ENCODE measurements around the gene KLHL1. TPM values are rescaled to one million over a fixed set of nuclear protein-coding genes. Genes with fewer than 3 reads are reported as not detected.

KLHL1 gene
- total and polyA plus RNA-seq, 4 donors = not detected

GRCh38 chr13:70107125-70107497, 1.1 kb downstream of the KLHL1 start:
- DNase-seq (ENCODE audit: low spot score) = no peak
- WGBS = 29% methylated on average over 9 of the region's 9 CpGs

More at GRCh38 chr13:70107125-70107497, 1.1 kb downstream of the KLHL1 start:
- Histone ChIP-seq H3K36me3 (ENCODE audit: control insufficient read depth in 4 of 4, insufficient read depth in 3 of 4, low read depth in 1 of 4, low read length in 3 of 4) (no peaks in the 10 kb centered on the region), H3K27ac (ENCODE audit: low read depth in 1 of 2, low read length in 2 of 2) (no peak overlapping the region), H3K4me3 (ENCODE audit: low read depth in 1 of 3, low read length in 3 of 3) (no peak overlapping the region), H3K4me1 (ENCODE audit: control insufficient read depth in 4 of 4, insufficient read depth in 4 of 4, low read length in 3 of 4) (peaks cover 0 to 1% (median 0%) of the 10 kb centered on the region in 4 donors), H3K27me3 (ENCODE audit: control insufficient read depth in 4 of 4, insufficient read depth in 4 of 4, low read length in 3 of 4) (peaks cover 0 to 3% (median 0%) of the 10 kb centered on the region in 4 donors), H3K9me3 (ENCODE audit: control insufficient read depth in 4 of 4, low read length in 3 of 4) (no peaks in the 10 kb centered on the region), H3K9ac (ENCODE audit: low read depth in 1 of 2, low read length in 2 of 2) (no peak overlapping the region)
- TF ChIP-seq JUND (IDR thresholded peaks at IDR 0.05) (no peak), MAX (IDR thresholded peaks at IDR 0.05) (no peak), FOXA2 (IDR thresholded peaks at IDR 0.05) (no peak), SP1 (IDR thresholded peaks at IDR 0.05) (no peak), ATF3 (IDR thresholded peaks at IDR 0.05) (no peak), CTCF (IDR thresholded peaks at IDR 0.05; ENCODE audit: low read depth, low read length, missing input control) (no peak), GABPA (IDR thresholded peaks at IDR 0.05 in 1 of 2, conservative IDR thresholded peaks at IDR 0.05 in 1 of 2) (no peak), EGR1 (IDR thresholded peaks at IDR 0.05; ENCODE audit: low read depth in 2 of 2) (no peak), NR2F2 (IDR thresholded peaks at IDR 0.05) (no peak), YY1 (IDR thresholded peaks at IDR 0.05) (no peak), RAD21 (IDR thresholded peaks at IDR 0.05) (no peak), TAF1 (conservative IDR thresholded peaks at IDR 0.05) (no peak), HNF4A (conservative IDR thresholded peaks at IDR 0.05) (no peak), HNF4G (IDR thresholded peaks at IDR 0.05) (no peak), RXRA (IDR thresholded peaks at IDR 0.05) (no peak)
- TF ChIP-seq, protein P1, sequence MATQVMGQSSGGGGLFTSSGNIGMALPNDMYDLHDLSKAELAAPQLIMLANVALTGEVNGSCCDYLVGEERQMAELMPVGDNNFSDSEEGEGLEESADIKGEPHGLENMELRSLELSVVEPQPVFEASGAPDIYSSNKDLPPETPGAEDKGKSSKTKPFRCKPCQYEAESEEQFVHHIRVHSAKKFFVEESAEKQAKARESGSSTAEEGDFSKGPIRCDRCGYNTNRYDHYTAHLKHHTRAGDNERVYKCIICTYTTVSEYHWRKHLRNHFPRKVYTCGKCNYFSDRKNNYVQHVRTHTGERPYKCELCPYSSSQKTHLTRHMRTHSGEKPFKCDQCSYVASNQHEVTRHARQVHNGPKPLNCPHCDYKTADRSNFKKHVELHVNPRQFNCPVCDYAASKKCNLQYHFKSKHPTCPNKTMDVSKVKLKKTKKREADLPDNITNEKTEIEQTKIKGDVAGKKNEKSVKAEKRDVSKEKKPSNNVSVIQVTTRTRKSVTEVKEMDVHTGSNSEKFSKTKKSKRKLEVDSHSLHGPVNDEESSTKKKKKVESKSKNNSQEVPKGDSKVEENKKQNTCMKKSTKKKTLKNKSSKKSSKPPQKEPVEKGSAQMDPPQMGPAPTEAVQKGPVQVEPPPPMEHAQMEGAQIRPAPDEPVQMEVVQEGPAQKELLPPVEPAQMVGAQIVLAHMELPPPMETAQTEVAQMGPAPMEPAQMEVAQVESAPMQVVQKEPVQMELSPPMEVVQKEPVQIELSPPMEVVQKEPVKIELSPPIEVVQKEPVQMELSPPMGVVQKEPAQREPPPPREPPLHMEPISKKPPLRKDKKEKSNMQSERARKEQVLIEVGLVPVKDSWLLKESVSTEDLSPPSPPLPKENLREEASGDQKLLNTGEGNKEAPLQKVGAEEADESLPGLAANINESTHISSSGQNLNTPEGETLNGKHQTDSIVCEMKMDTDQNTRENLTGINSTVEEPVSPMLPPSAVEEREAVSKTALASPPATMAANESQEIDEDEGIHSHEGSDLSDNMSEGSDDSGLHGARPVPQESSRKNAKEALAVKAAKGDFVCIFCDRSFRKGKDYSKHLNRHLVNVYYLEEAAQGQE (IDR thresholded peaks at IDR 0.05) = no peak
- TF ChIP-seq, protein P2, sequence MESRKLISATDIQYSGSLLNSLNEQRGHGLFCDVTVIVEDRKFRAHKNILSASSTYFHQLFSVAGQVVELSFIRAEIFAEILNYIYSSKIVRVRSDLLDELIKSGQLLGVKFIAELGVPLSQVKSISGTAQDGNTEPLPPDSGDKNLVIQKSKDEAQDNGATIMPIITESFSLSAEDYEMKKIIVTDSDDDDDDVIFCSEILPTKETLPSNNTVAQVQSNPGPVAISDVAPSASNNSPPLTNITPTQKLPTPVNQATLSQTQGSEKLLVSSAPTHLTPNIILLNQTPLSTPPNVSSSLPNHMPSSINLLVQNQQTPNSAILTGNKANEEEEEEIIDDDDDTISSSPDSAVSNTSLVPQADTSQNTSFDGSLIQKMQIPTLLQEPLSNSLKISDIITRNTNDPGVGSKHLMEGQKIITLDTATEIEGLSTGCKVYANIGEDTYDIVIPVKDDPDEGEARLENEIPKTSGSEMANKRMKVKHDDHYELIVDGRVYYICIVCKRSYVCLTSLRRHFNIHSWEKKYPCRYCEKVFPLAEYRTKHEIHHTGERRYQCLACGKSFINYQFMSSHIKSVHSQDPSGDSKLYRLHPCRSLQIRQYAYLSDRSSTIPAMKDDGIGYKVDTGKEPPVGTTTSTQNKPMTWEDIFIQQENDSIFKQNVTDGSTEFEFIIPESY (IDR thresholded peaks at IDR 0.05) = no peak

Measured in liver (tissue), 9 donors.